ENCODE data around the gene CTXND2.

DNA sequence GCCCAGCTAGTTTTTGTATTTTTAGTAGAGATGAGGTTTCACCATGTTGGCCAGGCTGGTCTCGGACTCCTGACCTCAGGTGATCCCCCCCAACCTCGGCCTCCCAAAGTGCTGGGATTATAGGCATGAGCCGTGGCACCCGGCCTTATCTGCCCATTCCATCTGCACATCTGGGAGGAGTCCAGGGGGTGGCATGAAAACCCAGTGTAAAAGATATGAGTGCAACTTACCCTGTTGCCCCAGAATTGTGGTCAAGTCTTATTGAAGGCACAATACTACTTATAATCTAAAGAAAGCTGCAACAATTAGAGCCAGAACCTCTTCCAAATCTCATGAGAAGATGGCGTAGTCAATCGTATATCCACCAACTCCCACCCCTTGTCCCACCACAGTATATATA lies 18.4 kb downstream of the CTXND2 start:
- no peak for TF ChIP-seq EZH2 (IDR thresholded peaks at IDR 0.05)
- TF ChIP-seq POLR2A (IDR thresholded peaks at IDR 0.05; ENCODE audit: borderline replicate concordance, extremely low read depth, insufficient read depth, insufficient read length): no peak
- TF ChIP-seq, protein P1, sequence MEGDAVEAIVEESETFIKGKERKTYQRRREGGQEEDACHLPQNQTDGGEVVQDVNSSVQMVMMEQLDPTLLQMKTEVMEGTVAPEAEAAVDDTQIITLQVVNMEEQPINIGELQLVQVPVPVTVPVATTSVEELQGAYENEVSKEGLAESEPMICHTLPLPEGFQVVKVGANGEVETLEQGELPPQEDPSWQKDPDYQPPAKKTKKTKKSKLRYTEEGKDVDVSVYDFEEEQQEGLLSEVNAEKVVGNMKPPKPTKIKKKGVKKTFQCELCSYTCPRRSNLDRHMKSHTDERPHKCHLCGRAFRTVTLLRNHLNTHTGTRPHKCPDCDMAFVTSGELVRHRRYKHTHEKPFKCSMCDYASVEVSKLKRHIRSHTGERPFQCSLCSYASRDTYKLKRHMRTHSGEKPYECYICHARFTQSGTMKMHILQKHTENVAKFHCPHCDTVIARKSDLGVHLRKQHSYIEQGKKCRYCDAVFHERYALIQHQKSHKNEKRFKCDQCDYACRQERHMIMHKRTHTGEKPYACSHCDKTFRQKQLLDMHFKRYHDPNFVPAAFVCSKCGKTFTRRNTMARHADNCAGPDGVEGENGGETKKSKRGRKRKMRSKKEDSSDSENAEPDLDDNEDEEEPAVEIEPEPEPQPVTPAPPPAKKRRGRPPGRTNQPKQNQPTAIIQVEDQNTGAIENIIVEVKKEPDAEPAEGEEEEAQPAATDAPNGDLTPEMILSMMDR (IDR thresholded peaks at IDR 0.05 in 2 of 3, conservative IDR thresholded peaks at IDR 0.05 in 1 of 3; ENCODE audit: borderline replicate concordance in 1 of 3, insufficient read depth in 1 of 3, low read depth in 2 of 3, low read length in 2 of 3): no peak
- TF ChIP-seq SP1 (IDR thresholded peaks at IDR 0.05; ENCODE audit: low read depth): no peak
- no peak for TF ChIP-seq POLR2AphosphoS5 (IDR thresholded peaks at IDR 0.05; ENCODE audit: low read depth, low read length)
- no peak for TF ChIP-seq FOSL1 (IDR thresholded peaks at IDR 0.05; ENCODE audit: low read depth)
- no peak for TF ChIP-seq ATF3 (IDR thresholded peaks at IDR 0.05)
- TF ChIP-seq REST (IDR thresholded peaks at IDR 0.05; ENCODE audit: low read depth): no peak
